Measurements from ENCODE around the gene TM7SF2. TPM values are rescaled to one million over a fixed set of nuclear protein-coding genes. Genes with fewer than 3 reads are reported as not detected.

TM7SF2 gene
- total and polyA plus RNA-seq, 7 donors, result 3.6 to 43.2 (median 17.4) TPM

- Histone ChIP-seq H3K27me3 (no peaks in the 10 kb centered on the region), H3K27ac (no peak overlapping the region), H3K36me3 (peaks cover 8 to 32% (median 10%) of the 10 kb centered on the region in 4 donors), H3K4me1 (no peaks in the 10 kb centered on the region), H3K9me3 (no peaks in the 10 kb centered on the region), H3K4me3 (no peak overlapping the region)
- intact Hi-C loops (cut with DNase I), result no loop called here
- no peak for DNase-seq
- no peak for TF ChIP-seq EP300 (IDR thresholded peaks at IDR 0.05)
- TF ChIP-seq CTCF (IDR thresholded peaks at IDR 0.05), result no peak
- TF ChIP-seq POLR2A (IDR thresholded peaks at IDR 0.05), result no peak
- no peak for TF ChIP-seq POLR2AphosphoS5 (IDR thresholded peaks at IDR 0.05)
Observed at GRCh38 chr11:65103476-65103875, 8.2 kb upstream of the TM7SF2 start.

GRCh38 chr11:65104628-65105027, 7.0 kb upstream of the TM7SF2 start:
- DNase-seq, result no peak
- Histone ChIP-seq H3K4me1 (no peaks in the 10 kb centered on the region), H3K9me3 (no peaks in the 10 kb centered on the region), H3K27me3 (no peaks in the 10 kb centered on the region), H3K27ac (no peak overlapping the region), H3K36me3 (peaks cover 9 to 37% (median 16%) of the 10 kb centered on the region in 4 donors), H3K4me3 (no peak overlapping the region)
- WGBS, 2 donors, result 74 to 80% methylated on average over 4 of the region's 4 CpGs
- intact Hi-C loops (cut with DNase I), result no loop called here
- TF ChIP-seq EP300 (IDR thresholded peaks at IDR 0.05) (no peak), POLR2AphosphoS5 (IDR thresholded peaks at IDR 0.05) (no peak), POLR2A (IDR thresholded peaks at IDR 0.05) (no peak), CTCF (IDR thresholded peaks at IDR 0.05) (no peak)

- DNase-seq, result no peak
- intact Hi-C loops (cut with DNase I), result no loop called here
- Histone ChIP-seq H3K4me1 (peaks cover 0 to 18% (median 16%) of the 10 kb centered on the region in 4 donors), H3K9me3 (no peaks in the 10 kb centered on the region), H3K27ac (no peak overlapping the region), H3K4me3 (no peak overlapping the region), H3K27me3 (no peaks in the 10 kb centered on the region), H3K36me3 (peaks cover 9 to 40% (median 16%) of the 10 kb centered on the region in 4 donors)
- TF ChIP-seq CTCF (IDR thresholded peaks at IDR 0.05) (no peak), POLR2A (IDR thresholded peaks at IDR 0.05) (no peak), EP300 (IDR thresholded peaks at IDR 0.05) (no peak), POLR2AphosphoS5 (IDR thresholded peaks at IDR 0.05) (no peak)
- WGBS, 2 donors, result 96% methylated on average over 15 of the region's 15 CpGs
Observed at GRCh38 chr11:65107078-65107477, 4.6 kb upstream of the TM7SF2 start.

- no peak for DNase-seq
- WGBS, 2 donors, result 94 to 96% methylated on average over 52 of the region's 52 CpGs
- Histone ChIP-seq H3K4me1 (peaks cover 0 to 27% (median 25%) of the 10 kb centered on the region in 4 donors), H3K27me3 (no peaks in the 10 kb centered on the region), H3K4me3 (no peak overlapping the region), H3K9me3 (no peaks in the 10 kb centered on the region), H3K36me3 (peaks cover 9 to 40% (median 16%) of the 10 kb centered on the region in 4 donors), H3K27ac (no peak overlapping the region)
- TF ChIP-seq CTCF (IDR thresholded peaks at IDR 0.05) (no peak), EP300 (IDR thresholded peaks at IDR 0.05) (no peak), POLR2AphosphoS5 (IDR thresholded peaks at IDR 0.05) (no peak), POLR2A (IDR thresholded peaks at IDR 0.05) (no peak)
- intact Hi-C loops (cut with DNase I), result no loop called here
Observed at GRCh38 chr11:65107751-65108468, 3.8 kb upstream of the TM7SF2 start.

Measured in sigmoid colon (tissue), 7 donors.